PC-9 (cell line): Measurements from ENCODE around the gene RNLS.

Experiments
- EZH2 ChIP-seq: fragments of 200-600 bp; sonication (generic); IDR thresholded peaks from 2 replicates; pipeline ENCODE4 v1.8.0; 2017; ENCODE audit warnings: antibody characterized with exemption, low read depth
- TF ChIP-seq, protein P1 (sequence below): fragments of 200-600 bp; sonication (generic); conservative IDR thresholded peaks from 2 replicates; pipeline ENCODE4 v1.6.1; 2017; ENCODE audit warnings: mixed run types, antibody characterized with exemption, mild to moderate bottlenecking, moderate library complexity

DNA sequence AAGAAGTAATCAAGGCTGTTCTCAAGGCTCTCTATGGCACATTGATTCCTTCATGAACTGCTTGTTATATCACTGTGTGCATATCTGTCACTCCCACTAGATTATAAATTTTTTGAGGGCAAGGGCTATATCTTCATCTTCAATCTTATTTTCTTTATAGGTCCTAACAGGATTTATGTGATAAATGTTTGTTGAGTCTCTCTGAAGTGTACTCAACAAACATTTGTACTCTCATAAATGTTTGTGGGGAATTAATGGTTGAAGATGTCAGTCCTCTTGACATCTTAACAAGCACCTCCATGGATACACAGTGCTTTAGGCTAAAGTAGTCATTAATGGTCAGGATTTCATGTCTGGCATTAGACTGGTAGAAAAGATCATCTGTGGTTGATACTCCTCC is 143.2 kb downstream of the RNLS start:
- TF ChIP-seq, protein P1, sequence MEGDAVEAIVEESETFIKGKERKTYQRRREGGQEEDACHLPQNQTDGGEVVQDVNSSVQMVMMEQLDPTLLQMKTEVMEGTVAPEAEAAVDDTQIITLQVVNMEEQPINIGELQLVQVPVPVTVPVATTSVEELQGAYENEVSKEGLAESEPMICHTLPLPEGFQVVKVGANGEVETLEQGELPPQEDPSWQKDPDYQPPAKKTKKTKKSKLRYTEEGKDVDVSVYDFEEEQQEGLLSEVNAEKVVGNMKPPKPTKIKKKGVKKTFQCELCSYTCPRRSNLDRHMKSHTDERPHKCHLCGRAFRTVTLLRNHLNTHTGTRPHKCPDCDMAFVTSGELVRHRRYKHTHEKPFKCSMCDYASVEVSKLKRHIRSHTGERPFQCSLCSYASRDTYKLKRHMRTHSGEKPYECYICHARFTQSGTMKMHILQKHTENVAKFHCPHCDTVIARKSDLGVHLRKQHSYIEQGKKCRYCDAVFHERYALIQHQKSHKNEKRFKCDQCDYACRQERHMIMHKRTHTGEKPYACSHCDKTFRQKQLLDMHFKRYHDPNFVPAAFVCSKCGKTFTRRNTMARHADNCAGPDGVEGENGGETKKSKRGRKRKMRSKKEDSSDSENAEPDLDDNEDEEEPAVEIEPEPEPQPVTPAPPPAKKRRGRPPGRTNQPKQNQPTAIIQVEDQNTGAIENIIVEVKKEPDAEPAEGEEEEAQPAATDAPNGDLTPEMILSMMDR = no peak
- no peak for TF ChIP-seq EZH2
